Kidney (tissue), 14 donors: ENCODE measurements around the gene ZBTB43. TPM values are rescaled to one million over a fixed set of nuclear protein-coding genes. Genes with fewer than 3 reads are reported as not detected.
A peak's percentile ranks its signal among the peaks of the same experiment; 100 is the strongest.
"Not testable (repeated sequence)": the region's sequence is repeated elsewhere in the genome, so short reads cannot be mapped to it uniquely, and the experiment has no call there.

ENCODE experiments used
- DNase-seq, 5 donors: peaks; one replicate each; pipeline ENCODE4 v3.0.0-alpha.2; 2013 to 2020
- FAIRE-seq: peaks from 2 replicates; lab custom pipeline; 2012; peaks lifted over from hg19 to GRCh38; lab: Jason Lieb, UNC
- H3K27ac ChIP-seq, 2 donors: one replicate each; pipeline ENCODE4 v1.7.0; 2013; ENCODE audit warnings: low read depth in 2 of 2, low read length in 2 of 2, inconsistent platforms in 1 of 2
- H3K27me3 ChIP-seq: one replicate; pipeline ENCODE4 v1.7.1; 2013; ENCODE audit warnings: low read length, inconsistent platforms; ENCODE audit not compliant: control insufficient read depth, insufficient read depth
- H3K36me3 ChIP-seq, 3 donors: one replicate each; pipeline versions ENCODE4 v1.7.0 to v1.7.1; 2013; ENCODE audit warnings: low read length in 3 of 3, control low read depth in 1 of 3, inconsistent platforms in 1 of 3; ENCODE audit not compliant: insufficient read depth in 3 of 3, control insufficient read depth in 2 of 3
- H3K4me1 ChIP-seq, 3 donors: one replicate each; pipeline versions ENCODE4 v1.7.0 to v1.7.1; 2013; ENCODE audit warnings: low read length in 3 of 3, inconsistent platforms in 1 of 3, low read depth in 1 of 3; ENCODE audit not compliant: control insufficient read depth in 2 of 3, insufficient read depth in 2 of 3
- H3K4me3 ChIP-seq, 3 donors: one replicate each; pipeline versions ENCODE4 v1.7.0 to v1.8.1; 2013; ENCODE audit warnings: low read length in 3 of 3, control low read depth in 1 of 3, inconsistent platforms in 1 of 3
- H3K9ac ChIP-seq, 3 donors: one replicate each; pipeline versions ENCODE4 v1.7.0 to v1.7.1; 2013; ENCODE audit warnings: low read length in 3 of 3, control low read depth in 1 of 3, inconsistent platforms in 1 of 3
- H3K9me3 ChIP-seq, 3 donors: one replicate each; pipeline versions ENCODE4 v1.7.0 to v1.7.1; 2013; ENCODE audit warnings: low read length in 3 of 3, control low read depth in 1 of 3, inconsistent platforms in 1 of 3; ENCODE audit not compliant: control insufficient read depth in 2 of 3, insufficient read depth in 1 of 3
- CTCF ChIP-seq: IDR thresholded peaks from 3 replicates; pipeline ENCODE4 v1.5.1; 2012; ENCODE audit warnings: mild to moderate bottlenecking, moderate library complexity, borderline replicate concordance; ENCODE audit not compliant: insufficient read depth; ENCODE audit errors: extremely low read depth
- intact Hi-C: fragments of 100-400 bp; cut with DNase I; formaldehyde crosslinking; loops from one replicate; pipeline ENCODE4 v1.11.1; 2022
- polyA plus RNA-seq: library from polyadenylated mRNA; stranded (reverse); fragments of 350-450 nt; fragmentation: Illumina TruSeq; extraction: RNeasy Lipid Tissue Mini Kit (QIAGEN cat#74804); gene quantifications from one replicate; pipeline ENCODE4 v1.2.3, GENCODE V29; 2014; ENCODE audit warnings: low read depth, low replicate concordance; ENCODE audit not compliant: insufficient read depth
- total RNA-seq: library from RNA; stranded (reverse); fragmentation: NEBNext Ultra II Directional; extraction: Animal tissue kit (Norgen Biotek cat#: 25700); gene quantifications from one replicate; pipeline ENCODE4 v1.2.1, GENCODE V29; 2021
- donor health status: control.
- donor health status: control.
- donor health status: control.
- donor health status: control.
- donor health status: control.
- donor health status: DM: yes; HTN: yes; CAD: no.
- donor health status: Normal renal cell carcinoma (clear cell type).

ZBTB43 gene
- total and polyA plus RNA-seq, 2 donors from 2014 or later, result 6.6 to 18.8 TPM

GRCh38 chr9:126806336-126806735 is 1.5 kb downstream of the ZBTB43 start:
- DNase-seq, result no peak

GRCh38 chr9:126809068-126809467 is 4.2 kb downstream of the ZBTB43 start:
- H3K27me3 ChIP-seq, result no peaks in the 10 kb centered on the region
- peaks cover 0 to 24% (median 6%) of the 10 kb centered on the region in 3 donors for H3K36me3 ChIP-seq
- intact Hi-C loops, result no loop called here
- peak overlapping the region in 1 of 3 donors; percentile 30 for H3K9ac ChIP-seq
- no peak overlapping the region for H3K27ac ChIP-seq
- no peaks in the 10 kb centered on the region for H3K9me3 ChIP-seq
- no peak for DNase-seq
- FAIRE-seq, result no peak
- peaks cover 2 to 12% (median 9%) of the 10 kb centered on the region in 3 donors for H3K4me1 ChIP-seq
- H3K4me3 ChIP-seq, result no peak overlapping the region
- no peak for TF ChIP-seq CTCF

More at GRCh38 chr9:126806336-126806735, 1.5 kb downstream of the ZBTB43 start:
- intact Hi-C loops, result no loop called here
- Histone ChIP-seq H3K9ac (peak overlapping the region; percentile 85 to 98 (median 88)), H3K4me1 (peaks cover 2 to 12% (median 9%) of the 10 kb centered on the region in 3 donors), H3K36me3 (peaks cover 0 to 9% (median 0%) of the 10 kb centered on the region in 3 donors), H3K4me3 (peak overlapping the region in 2 of 3 donors; percentile 95 to 97), H3K9me3 (no peaks in the 10 kb centered on the region), H3K27me3 (no peaks in the 10 kb centered on the region), H3K27ac (no peak overlapping the region)
- FAIRE-seq, result no peak
- no peak for TF ChIP-seq CTCF

- DNase-seq, FAIRE-seq, H3K27ac ChIP-seq, intact Hi-C loops, H3K4me3 ChIP-seq, H3K27me3 ChIP-seq, H3K9me3 ChIP-seq, H3K9ac ChIP-seq: not testable (repeated sequence)
- Histone ChIP-seq H3K4me1 (peaks cover 2 to 12% (median 9%) of the 10 kb centered on the region in 3 donors), H3K36me3 (peaks cover 0 to 24% (median 6%) of the 10 kb centered on the region in 3 donors)
Measured at GRCh38 chr9:126810221-126810620, 5.4 kb downstream of the ZBTB43 start.

- no peak for TF ChIP-seq CTCF
- Histone ChIP-seq H3K4me3 (no peak overlapping the region), H3K27me3 (no peaks in the 10 kb centered on the region), H3K27ac (no peak overlapping the region), H3K9ac (no peak overlapping the region), H3K4me1 (peaks cover 0 to 5% (median 0%) of the 10 kb centered on the region in 3 donors), H3K9me3 (no peaks in the 10 kb centered on the region), H3K36me3 (peaks cover 4 to 24% (median 6%) of the 10 kb centered on the region in 3 donors)
- FAIRE-seq (no peak), DNase-seq (no peak)
- intact Hi-C loops, result no loop called here
Measured at GRCh38 chr9:126813072-126813471, 8.2 kb downstream of the ZBTB43 start.
